DOHH2 (cell line): Measurements from ENCODE around the gene CD200R1L.
"Not testable (repeated sequence)": the region's sequence is repeated elsewhere in the genome, so short reads cannot be mapped to it uniquely, and the experiment has no call there.

ENCODE experiments used
- H3F3A ChIP-seq: fragments of 200-600 bp; sonication (generic), shearing (Covaris generic); 2 replicates; pipeline ENCODE4 v1.6.0; 2016; ENCODE audit warnings: antibody characterized with exemption, mild to moderate bottlenecking; ENCODE audit not compliant: control insufficient read depth, insufficient read depth
- H3K27ac ChIP-seq: fragments of 200-600 bp; sonication (generic); 2 replicates; pipeline ENCODE4 v1.5.1; 2014; ENCODE audit warnings: low read depth, mild to moderate bottlenecking, low read length, moderate library complexity
- H3K27me3 ChIP-seq: fragments of 200-600 bp; sonication (generic); 2 replicates; pipeline ENCODE4 v1.6.1; 2014; ENCODE audit warnings: mild to moderate bottlenecking, low read length, mixed read lengths; ENCODE audit not compliant: control insufficient read depth
- H3K36me3 ChIP-seq: fragments of 200-600 bp; sonication (generic); 2 replicates; pipeline ENCODE4 v1.6.1; 2014; ENCODE audit warnings: mild to moderate bottlenecking, low read length, moderate library complexity, mixed read lengths; ENCODE audit not compliant: control insufficient read depth
- H3K4me1 ChIP-seq: fragments of 200-600 bp; sonication (generic); 2 replicates; pipeline ENCODE4 v1.6.1; 2014; ENCODE audit warnings: mild to moderate bottlenecking, low read length, mixed read lengths; ENCODE audit not compliant: control insufficient read depth
- H3K4me2 ChIP-seq: fragments of 200-600 bp; sonication (generic); 2 replicates; pipeline ENCODE4 v1.6.0; 2014; ENCODE audit warnings: mild to moderate bottlenecking, low read length, moderate library complexity
- H3K4me3 ChIP-seq: fragments of 200-600 bp; sonication (generic); 2 replicates; pipeline ENCODE4 v1.5.1; 2014; ENCODE audit warnings: mild to moderate bottlenecking, low read length, mixed read lengths
- H3K79me2 ChIP-seq: fragments of 200-600 bp; sonication (generic); 2 replicates; pipeline ENCODE4 v1.6.1; 2014; ENCODE audit warnings: mild to moderate bottlenecking, low read length, mixed read lengths; ENCODE audit not compliant: control insufficient read depth
- H3K9me2 ChIP-seq: fragments of 200-600 bp; sonication (generic); replicated peaks from 2 replicates; pipeline ENCODE4 v1.6.1; 2014; ENCODE audit warnings: mild to moderate bottlenecking, low read length, mixed read lengths; ENCODE audit not compliant: control insufficient read depth
- H3K9me3 ChIP-seq: fragments of 200-600 bp; sonication (generic); 2 replicates; pipeline ENCODE4 v1.6.1; 2014; ENCODE audit warnings: antibody characterized with exemption, low read length, mixed read lengths; ENCODE audit not compliant: control insufficient read depth, insufficient read depth
- H4K20me1 ChIP-seq: fragments of 200-600 bp; sonication (generic); 2 replicates; pipeline ENCODE4 v1.6.0; 2014; ENCODE audit warnings: low read depth, mild to moderate bottlenecking, antibody characterized with exemption, low read length, moderate library complexity; ENCODE audit not compliant: control insufficient read depth, insufficient read depth
- CTCF ChIP-seq: fragments of 200-600 bp; sonication (generic); IDR thresholded peaks from one replicate; pipeline ENCODE4 v1.5.1; 2014; ENCODE audit warnings: antibody characterized with exemption, mild to moderate bottlenecking, low read depth, low read length; ENCODE audit not compliant: poor library complexity, severe bottlenecking
- EZH2phosphoT487 ChIP-seq: fragments of 200-600 bp; sonication (generic); IDR thresholded peaks from 2 replicates; pipeline ENCODE4 v1.6.1; 2017; ENCODE audit warnings: borderline replicate concordance, mild to moderate bottlenecking, antibody characterized with exemption, low read length, moderate library complexity, mixed read lengths

The CD200R1L gene

GRCh38 chr3:112855883-112856282 is 9.2 kb upstream of the CD200R1L start:
- no peaks in the 10 kb centered on the region for H4K20me1 ChIP-seq
- H3K9me3 ChIP-seq, result peaks cover 7% of the 10 kb centered on the region; the same call in 1 of the 2 replicates
- peaks cover 33% of the 10 kb centered on the region for H3K4me1 ChIP-seq
- no peak overlapping the region for H3K4me2 ChIP-seq
- no peak overlapping the region for H3K4me3 ChIP-seq
- no peak for TF ChIP-seq CTCF
- TF ChIP-seq EZH2phosphoT487, result no peak
- H3K36me3 ChIP-seq, result no peaks in the 10 kb centered on the region; the same call in 1 of the 2 replicates
- peaks cover 9% of the 10 kb centered on the region for H3F3A ChIP-seq
- H3K79me2 ChIP-seq, result no peaks in the 10 kb centered on the region
- no peaks in the 10 kb centered on the region for H3K9me2 ChIP-seq
- H3K27me3 ChIP-seq, result no peaks in the 10 kb centered on the region
- H3K27ac ChIP-seq, result no peak overlapping the region

- H3K9me2 ChIP-seq, H3K79me2 ChIP-seq, H3K27me3 ChIP-seq, H3K4me3 ChIP-seq, H3K27ac ChIP-seq, H3K36me3 ChIP-seq, H4K20me1 ChIP-seq, H3F3A ChIP-seq, H3K4me2 ChIP-seq: not testable (repeated sequence)
- Histone ChIP-seq H3K9me3 (peaks cover 10% of the 10 kb centered on the region), H3K4me1 (peaks cover 33% of the 10 kb centered on the region)
Observed at GRCh38 chr3:112855074-112855473, 8.4 kb upstream of the CD200R1L start.

GRCh38 chr3:112848196-112848595 is 1.5 kb upstream of the CD200R1L start:
- peaks cover 16% of the 10 kb centered on the region for H3K9me3 ChIP-seq
- H3K4me2 ChIP-seq, result no peak overlapping the region
- no peaks in the 10 kb centered on the region for H3K36me3 ChIP-seq
- H3K4me1 ChIP-seq, result peaks cover 7% of the 10 kb centered on the region
- no peaks in the 10 kb centered on the region for H3K79me2 ChIP-seq
- no peaks in the 10 kb centered on the region for H3K27me3 ChIP-seq
- no peaks in the 10 kb centered on the region for H3K9me2 ChIP-seq
- no peak overlapping the region for H3K4me3 ChIP-seq
- H3K27ac ChIP-seq, result no peak overlapping the region
- no peak for TF ChIP-seq EZH2phosphoT487
- H4K20me1 ChIP-seq, result no peaks in the 10 kb centered on the region
- H3F3A ChIP-seq, result no peaks in the 10 kb centered on the region

GRCh38 chr3:112847692-112848091 is 1.0 kb upstream of the CD200R1L start:
- TF ChIP-seq CTCF, result no peak
- no peak for TF ChIP-seq EZH2phosphoT487

More at GRCh38 chr3:112847692-112848091, 1.0 kb upstream of the CD200R1L start:
- no peak overlapping the region for H3K4me3 ChIP-seq
- no peaks in the 10 kb centered on the region for H3K79me2 ChIP-seq
- peaks cover 7% of the 10 kb centered on the region for H3K4me1 ChIP-seq
- no peaks in the 10 kb centered on the region for H3F3A ChIP-seq
- H3K9me3 ChIP-seq, result peaks cover 17% of the 10 kb centered on the region
- no peaks in the 10 kb centered on the region for H3K27me3 ChIP-seq
- H3K4me2 ChIP-seq, result no peak overlapping the region
- H3K9me2 ChIP-seq, result no peaks in the 10 kb centered on the region
- H3K36me3 ChIP-seq, result no peaks in the 10 kb centered on the region
- H4K20me1 ChIP-seq, result no peaks in the 10 kb centered on the region
- no peak overlapping the region for H3K27ac ChIP-seq
